ENCODE results near the gene KLHDC3. TPM values are rescaled to one million over a fixed set of nuclear protein-coding genes. Genes with fewer than 3 reads are reported as not detected.

The KLHDC3 gene
- total and polyA plus RNA-seq, 2 of the 13 experiments (the other 11 are each of a cell fraction or from before 2014, with no cell fraction given) = 78.3 to 91.5 TPM

GRCh38 chr6:43013843-43014433 is at the start of gene KLHDC3, which contains the start of gene MEA1 (continued):
- no peak for TF ChIP-seq REST (IDR thresholded peaks at IDR 0.05; ENCODE audit: borderline replicate concordance in 1 of 2, low read depth in 1 of 2, low read length in 2 of 2)
- no peak for TF ChIP-seq ZNF800 (CRISPR knock-in tag; IDR thresholded peaks at IDR 0.05)
- no peak for TF ChIP-seq ISX (CRISPR knock-in tag; conservative IDR thresholded peaks at IDR 0.05)
- peak; percentile 27; the same call in 1 of the 2 replicates for TF ChIP-seq TBX3 (IDR thresholded peaks at IDR 0.05; ENCODE audit: borderline replicate concordance)
- no peak for TF ChIP-seq PITX1 (CRISPR knock-in tag; IDR thresholded peaks at IDR 0.05)
- no peak for TF ChIP-seq CEBPG (CRISPR knock-in tag; IDR thresholded peaks at IDR 0.05)
- no peak for TF ChIP-seq ZNF44 (CRISPR knock-in tag; IDR thresholded peaks at IDR 0.05)
- TF ChIP-seq ZBTB44 (CRISPR knock-in tag; IDR thresholded peaks at IDR 0.05) = no peak
- TF ChIP-seq ZNF558 (CRISPR knock-in tag; IDR thresholded peaks at IDR 0.05; ENCODE audit: borderline replicate concordance) = no peak
- no peak for TF ChIP-seq ZNF503 (CRISPR knock-in tag; IDR thresholded peaks at IDR 0.05)
- TF ChIP-seq CAMTA2 (CRISPR knock-in tag; IDR thresholded peaks at IDR 0.05; ENCODE audit: borderline replicate concordance) = no peak
- TF ChIP-seq RAD51 (IDR thresholded peaks at IDR 0.05; ENCODE audit: borderline replicate concordance) = no peak
- TF ChIP-seq ZFP36L1 (CRISPR knock-in tag; IDR thresholded peaks at IDR 0.05) = no peak
- TF ChIP-seq ZFP62 (CRISPR knock-in tag; IDR thresholded peaks at IDR 0.05) = no peak
- TF ChIP-seq ATRX (CRISPR knock-in tag; IDR thresholded peaks at IDR 0.05; ENCODE audit: borderline replicate concordance) = no peak
- TF ChIP-seq ZNF382 (CRISPR knock-in tag; IDR thresholded peaks at IDR 0.05; ENCODE audit: borderline replicate concordance) = no peak
- no peak for TF ChIP-seq ZNF468 (CRISPR knock-in tag; IDR thresholded peaks at IDR 0.05)
- TF ChIP-seq SP4 (CRISPR knock-in tag; IDR thresholded peaks at IDR 0.05) = peak; percentile 100
- TF ChIP-seq ZNF780A (CRISPR knock-in tag; IDR thresholded peaks at IDR 0.05) = no peak
- TF ChIP-seq NFYC (CRISPR knock-in tag; IDR thresholded peaks at IDR 0.05) = no peak; the same call in none of the 2 replicates
- peak; percentile 35 for TF ChIP-seq TAF15 (IDR thresholded peaks at IDR 0.05; ENCODE audit: low read depth, low read length, poor library complexity, severe bottlenecking)
